ENCODE data around the gene PLXNA2.

PLXNA2 gene

GRCh38 chr1:208055535-208055934 lies 188.6 kb downstream of the PLXNA2 start:
- DNase-seq = no peak

- no peak for DNase-seq
Measured at GRCh38 chr1:208054911-208055379, 189.2 kb downstream of the PLXNA2 start.

GRCh38 chr1:208054485-208054884 lies 189.7 kb downstream of the PLXNA2 start:
- no peak for DNase-seq

GRCh38 chr1:208053661-208054060 lies 190.5 kb downstream of the PLXNA2 start:
- no peak for DNase-seq

- DNase-seq = no peak
Measured at GRCh38 chr1:208052926-208053407, 191.2 kb downstream of the PLXNA2 start.

- DNase-seq = no peak
Measured at GRCh38 chr1:208052135-208052534, 192.0 kb downstream of the PLXNA2 start.

GRCh38 chr1:208051651-208052050 lies 192.5 kb downstream of the PLXNA2 start:
- no peak for DNase-seq

GRCh38 chr1:208048904-208049303 lies 195.3 kb downstream of the PLXNA2 start:
- no peak for DNase-seq

GRCh38 chr1:208047975-208048374 lies 196.2 kb downstream of the PLXNA2 start:
- DNase-seq = no peak

GRCh38 chr1:208047476-208047934 lies 196.7 kb downstream of the PLXNA2 start:
- DNase-seq = no peak

- no peak for DNase-seq
Measured at GRCh38 chr1:208045463-208046260, 198.5 kb downstream of the PLXNA2 start.

- no peak for DNase-seq
Measured at GRCh38 chr1:208044589-208045462, 199.4 kb downstream of the PLXNA2 start.

- DNase-seq = no peak
Measured at GRCh38 chr1:208043691-208044181, 200.4 kb downstream of the PLXNA2 start.

- no peak for DNase-seq
Measured at GRCh38 chr1:208042868-208043267, 201.3 kb downstream of the PLXNA2 start.

GRCh38 chr1:208042041-208042615 lies 202.1 kb downstream of the PLXNA2 start:
- no peak for DNase-seq

- DNase-seq = no peak
Measured at GRCh38 chr1:208041505-208041904, 202.7 kb downstream of the PLXNA2 start.

GRCh38 chr1:208040821-208041297 lies 203.3 kb downstream of the PLXNA2 start:
- DNase-seq = no peak

GRCh38 chr1:208039536-208040332 lies 204.4 kb downstream of the PLXNA2 start:
- no peak for DNase-seq

- no peak for DNase-seq
Measured at GRCh38 chr1:208038303-208038702, 205.9 kb downstream of the PLXNA2 start.

GRCh38 chr1:208036918-208037766 lies 207.0 kb downstream of the PLXNA2 start:
- DNase-seq = no peak
